ENCODE measurements around the gene CYP26C1. TPM values are rescaled to one million over a fixed set of nuclear protein-coding genes. Genes with fewer than 3 reads are reported as not detected.

Gene CYP26C1
- total and polyA plus RNA-seq, 2 experiments from 2014 or later = 0.18 TPM; not detected in 1

- no peak for DNase-seq (ENCODE audit: low spot score)
- Histone ChIP-seq H3K79me2 (no peaks in the 10 kb centered on the region), H2AFZ (no peak overlapping the region), H3K4me1 (ENCODE audit: insufficient read depth) (no peaks in the 10 kb centered on the region), H3K9me3 (ENCODE audit: low read depth) (no peaks in the 10 kb centered on the region), H3K9me2 (replicated peaks; ENCODE audit: insufficient read depth) (no peaks in the 10 kb centered on the region), H4K20me1 (ENCODE audit: insufficient read depth, poor library complexity, severe bottlenecking) (no peaks in the 10 kb centered on the region), H3K36me3 (replicated peaks; ENCODE audit: insufficient read depth, low read depth) (no peaks in the 10 kb centered on the region), H3K4me3 (no peak overlapping the region), H3K4me2 (peak overlapping the region; percentile 71), H3K27ac (no peak overlapping the region), H3K27me3 (peaks cover 98% of the 10 kb centered on the region)
- 20% methylated on average over 69 of the region's 81 CpGs for WGBS (ENCODE audit: low lambda C conversion rate, missing lambda C conversion rate)
- TF ChIP-seq EZH2 (IDR thresholded peaks at IDR 0.05; ENCODE audit: borderline replicate concordance) (peak; percentile 77), CTCF (IDR thresholded peaks at IDR 0.05; ENCODE audit: poor library complexity) (no peak), EZH2phosphoT487 (IDR thresholded peaks at IDR 0.05; ENCODE audit: low read depth, severe bottlenecking, unreplicated experiment) (no peak)
These were observed 5.3 kb downstream of the CYP26C1 start for GRCh38 chr10:93065675-93066543.

GRCh38 chr10:93066544-93066913, 5.9 kb downstream of the CYP26C1 start:
- Histone ChIP-seq H3K27me3 (peaks cover 95% of the 10 kb centered on the region), H3K27ac (no peak overlapping the region), H2AFZ (no peak overlapping the region), H3K9me3 (ENCODE audit: low read depth) (no peaks in the 10 kb centered on the region), H3K4me3 (no peak overlapping the region), H3K79me2 (no peaks in the 10 kb centered on the region), H3K9me2 (replicated peaks; ENCODE audit: insufficient read depth) (no peaks in the 10 kb centered on the region), H3K4me2 (peak overlapping the region; percentile 71), H3K4me1 (ENCODE audit: insufficient read depth) (no peaks in the 10 kb centered on the region), H3K36me3 (replicated peaks; ENCODE audit: insufficient read depth, low read depth) (no peaks in the 10 kb centered on the region), H4K20me1 (ENCODE audit: insufficient read depth, poor library complexity, severe bottlenecking) (no peaks in the 10 kb centered on the region)
- 47% methylated on average over 11 of the region's 11 CpGs for WGBS (ENCODE audit: low lambda C conversion rate, missing lambda C conversion rate)
- no peak for DNase-seq (ENCODE audit: low spot score)
- TF ChIP-seq CTCF (IDR thresholded peaks at IDR 0.05; ENCODE audit: poor library complexity) = no peak
- TF ChIP-seq EZH2phosphoT487 (IDR thresholded peaks at IDR 0.05; ENCODE audit: low read depth, severe bottlenecking, unreplicated experiment) = no peak
- no peak for TF ChIP-seq EZH2 (IDR thresholded peaks at IDR 0.05; ENCODE audit: borderline replicate concordance)

- WGBS (ENCODE audit: low lambda C conversion rate, missing lambda C conversion rate) = 34% methylated on average over 17 of the region's 17 CpGs
- H3K36me3 ChIP-seq (replicated peaks; ENCODE audit: insufficient read depth, low read depth) = no peaks in the 10 kb centered on the region
- H3K9me3 ChIP-seq (ENCODE audit: low read depth) = no peaks in the 10 kb centered on the region
- no peak overlapping the region for H3K4me3 ChIP-seq
- no peak overlapping the region for H3K27ac ChIP-seq
- no peaks in the 10 kb centered on the region for H3K79me2 ChIP-seq
- no peak overlapping the region for H2AFZ ChIP-seq
- H3K27me3 ChIP-seq = peaks cover 96% of the 10 kb centered on the region
- no peak for DNase-seq (ENCODE audit: low spot score)
- peak overlapping the region; percentile 78 for H3K4me2 ChIP-seq
- TF ChIP-seq EZH2 (IDR thresholded peaks at IDR 0.05; ENCODE audit: borderline replicate concordance) (no peak), CTCF (IDR thresholded peaks at IDR 0.05; ENCODE audit: poor library complexity) (no peak), EZH2phosphoT487 (IDR thresholded peaks at IDR 0.05; ENCODE audit: low read depth, severe bottlenecking, unreplicated experiment) (no peak)
- H3K4me1 ChIP-seq (ENCODE audit: insufficient read depth) = peaks cover 10% of the 10 kb centered on the region
- H3K9me2 ChIP-seq (replicated peaks; ENCODE audit: insufficient read depth) = no peaks in the 10 kb centered on the region
- H4K20me1 ChIP-seq (ENCODE audit: insufficient read depth, poor library complexity, severe bottlenecking) = no peaks in the 10 kb centered on the region
These were observed 7.1 kb downstream of the CYP26C1 start for GRCh38 chr10:93067443-93068365.
